ENCODE measurements around the gene DNTTIP2. TPM values are rescaled to one million over a fixed set of nuclear protein-coding genes. Genes with fewer than 3 reads are reported as not detected.

DNTTIP2 gene
- total RNA-seq, 4 donors from 2014 or later = 24.3 to 54.0 (median 26.4) TPM

DNA sequence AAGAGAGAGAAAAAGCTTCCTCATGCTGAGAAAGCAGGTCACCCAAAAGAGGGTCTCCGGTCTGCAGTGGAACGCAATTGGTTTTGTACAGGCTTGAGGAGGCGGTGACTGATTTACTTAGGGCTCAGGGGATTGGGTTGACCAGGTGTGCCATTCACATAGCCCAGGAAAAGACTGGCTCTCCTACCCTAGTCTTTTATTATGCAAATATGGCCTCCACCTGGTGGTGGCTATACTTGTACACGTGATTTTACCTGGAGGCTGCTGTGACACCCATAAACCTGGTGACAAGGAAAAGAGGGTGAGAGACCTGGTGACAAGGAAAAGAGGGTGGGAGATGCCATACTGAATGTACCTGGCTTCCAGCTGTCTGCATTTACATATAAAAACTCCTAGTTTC lies 49.9 kb downstream of the DNTTIP2 start:
- TF ChIP-seq, protein P1, sequence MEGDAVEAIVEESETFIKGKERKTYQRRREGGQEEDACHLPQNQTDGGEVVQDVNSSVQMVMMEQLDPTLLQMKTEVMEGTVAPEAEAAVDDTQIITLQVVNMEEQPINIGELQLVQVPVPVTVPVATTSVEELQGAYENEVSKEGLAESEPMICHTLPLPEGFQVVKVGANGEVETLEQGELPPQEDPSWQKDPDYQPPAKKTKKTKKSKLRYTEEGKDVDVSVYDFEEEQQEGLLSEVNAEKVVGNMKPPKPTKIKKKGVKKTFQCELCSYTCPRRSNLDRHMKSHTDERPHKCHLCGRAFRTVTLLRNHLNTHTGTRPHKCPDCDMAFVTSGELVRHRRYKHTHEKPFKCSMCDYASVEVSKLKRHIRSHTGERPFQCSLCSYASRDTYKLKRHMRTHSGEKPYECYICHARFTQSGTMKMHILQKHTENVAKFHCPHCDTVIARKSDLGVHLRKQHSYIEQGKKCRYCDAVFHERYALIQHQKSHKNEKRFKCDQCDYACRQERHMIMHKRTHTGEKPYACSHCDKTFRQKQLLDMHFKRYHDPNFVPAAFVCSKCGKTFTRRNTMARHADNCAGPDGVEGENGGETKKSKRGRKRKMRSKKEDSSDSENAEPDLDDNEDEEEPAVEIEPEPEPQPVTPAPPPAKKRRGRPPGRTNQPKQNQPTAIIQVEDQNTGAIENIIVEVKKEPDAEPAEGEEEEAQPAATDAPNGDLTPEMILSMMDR (IDR thresholded peaks at IDR 0.05; ENCODE audit: low read depth) = no peak

DNA sequence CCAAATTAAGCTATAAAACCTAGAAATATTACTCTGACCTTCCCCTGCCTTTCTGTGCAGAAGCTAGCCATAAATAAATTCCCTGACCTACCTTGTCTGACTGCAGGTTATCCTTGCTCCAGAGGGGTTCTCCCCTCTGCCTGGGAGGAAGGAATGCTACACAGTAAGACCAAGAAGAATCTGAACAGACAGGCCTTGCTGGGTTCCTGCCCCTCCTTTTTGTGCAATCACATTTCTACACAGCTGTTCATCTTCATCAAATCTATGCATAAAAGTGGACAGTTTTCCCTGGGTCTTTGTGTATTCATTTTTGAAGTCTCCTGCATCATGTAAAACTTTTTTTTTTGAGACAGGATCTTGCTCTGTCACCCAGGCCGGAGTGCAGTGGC lies 50.6 kb downstream of the DNTTIP2 start:
- TF ChIP-seq, protein P1 (IDR thresholded peaks at IDR 0.05; ENCODE audit: low read depth) = no peak

DNA sequence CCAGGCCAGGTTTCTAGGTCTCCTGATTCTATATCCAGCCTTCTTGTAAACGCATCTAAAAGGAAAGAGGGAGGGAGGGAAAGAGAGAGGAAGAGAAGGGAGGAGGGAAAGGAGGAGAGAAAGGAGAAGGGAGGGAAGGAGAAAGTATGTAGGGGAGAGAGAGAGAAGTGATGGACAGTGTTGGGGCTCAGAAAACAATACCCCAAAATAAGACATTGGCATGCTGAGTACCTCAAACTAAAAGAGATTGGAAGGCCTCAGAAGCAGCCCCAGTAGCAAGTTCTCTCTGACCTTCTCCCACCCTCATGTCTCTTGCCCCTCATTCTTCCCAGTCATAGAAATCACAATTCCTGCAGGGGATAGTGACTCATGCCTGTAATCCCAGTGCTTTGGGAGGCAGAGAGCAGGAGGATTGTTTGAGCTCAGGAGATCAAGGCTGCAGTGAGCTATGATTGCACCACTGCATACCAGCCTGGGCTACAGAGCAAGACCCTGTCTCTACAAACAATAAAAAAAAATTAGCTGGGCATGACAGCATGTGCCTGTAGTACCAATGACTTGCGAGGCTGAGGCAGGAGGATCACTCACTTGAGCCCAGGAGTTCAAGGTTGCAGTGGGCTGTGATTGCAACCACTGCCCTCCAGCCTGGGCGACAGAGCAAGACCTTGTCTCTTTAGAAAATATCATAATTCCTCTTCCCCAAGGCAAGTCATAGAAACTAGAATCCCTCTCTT lies 51.2 kb downstream of the DNTTIP2 start:
- TF ChIP-seq, protein P1 (IDR thresholded peaks at IDR 0.05; ENCODE audit: low read depth) = no peak

DNA sequence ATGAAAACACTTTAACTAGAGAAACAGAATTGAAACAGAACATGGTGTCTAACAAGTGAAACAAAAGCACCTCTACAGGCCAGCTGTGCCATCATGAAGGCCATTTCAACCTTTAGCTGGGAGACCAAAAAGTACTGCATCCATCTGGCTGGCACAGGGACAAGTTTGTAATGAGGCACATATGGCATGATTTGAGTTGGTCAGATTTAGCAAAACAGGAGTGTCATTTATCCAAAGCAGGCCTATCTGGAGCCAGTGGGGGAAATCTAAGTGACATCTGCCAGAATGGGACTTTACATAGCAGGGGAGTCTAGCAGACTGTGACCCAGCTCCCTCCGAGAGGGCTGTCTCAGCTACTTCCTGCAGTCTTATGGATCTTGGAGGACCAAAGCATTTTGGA lies 51.9 kb downstream of the DNTTIP2 start:
- TF ChIP-seq, protein P1 (IDR thresholded peaks at IDR 0.05; ENCODE audit: low read depth) = no peak

DNA sequence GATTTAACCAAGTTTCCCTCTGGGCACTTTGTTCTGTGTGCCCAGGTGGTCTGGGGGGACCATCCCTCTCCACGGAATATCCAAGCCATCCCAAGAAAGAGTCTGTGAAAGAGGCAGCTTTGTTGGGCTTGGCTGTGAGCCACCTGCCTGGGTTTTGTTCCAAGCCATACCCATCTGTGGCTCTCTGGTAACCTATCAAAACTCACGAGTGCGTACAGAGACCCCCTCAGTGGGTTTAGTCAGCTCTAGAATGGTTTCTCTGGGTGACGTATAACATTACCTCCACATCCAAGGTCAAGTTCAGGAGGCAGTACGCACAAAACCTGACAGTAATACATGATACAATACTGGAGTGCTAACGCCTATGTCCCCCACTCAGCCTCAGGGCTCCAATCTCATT lies 54.2 kb downstream of the DNTTIP2 start:
- TF ChIP-seq, protein P1 (IDR thresholded peaks at IDR 0.05; ENCODE audit: low read depth) = no peak

DNA sequence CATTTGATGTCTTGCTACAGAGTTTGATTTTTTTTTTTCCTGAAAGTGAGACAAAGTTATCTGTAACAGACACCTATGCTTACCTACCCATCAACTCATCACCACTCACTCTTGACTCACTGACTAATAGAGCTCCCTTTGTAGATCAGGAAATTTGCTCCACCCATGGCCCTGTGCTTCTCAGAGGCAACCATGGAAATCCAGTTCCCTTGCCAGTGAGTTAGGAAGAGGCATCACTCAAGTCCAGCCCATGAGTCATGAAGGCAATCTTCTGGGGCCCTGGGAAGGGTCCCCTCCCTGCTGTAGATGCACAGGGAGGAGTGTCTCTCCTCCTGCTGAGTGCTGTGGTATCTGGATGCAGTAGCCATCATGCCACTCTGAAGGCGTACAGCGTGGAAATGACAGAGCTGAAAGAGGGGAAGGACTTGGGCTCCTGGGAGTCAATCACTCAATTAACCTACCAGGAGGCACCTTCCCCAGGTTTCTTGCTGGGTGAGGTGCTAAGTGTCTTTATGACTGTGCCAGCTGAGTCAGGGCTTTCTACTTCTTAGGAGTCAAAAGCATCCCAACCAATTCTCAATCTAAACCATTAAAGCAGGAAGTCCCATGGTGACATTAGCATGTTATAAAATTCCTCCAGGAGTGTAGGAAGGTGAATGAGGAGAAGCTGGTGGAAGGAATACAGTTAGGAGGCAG lies 56.1 kb downstream of the DNTTIP2 start:
- TF ChIP-seq, protein P1 (IDR thresholded peaks at IDR 0.05; ENCODE audit: low read depth) = no peak

DNA sequence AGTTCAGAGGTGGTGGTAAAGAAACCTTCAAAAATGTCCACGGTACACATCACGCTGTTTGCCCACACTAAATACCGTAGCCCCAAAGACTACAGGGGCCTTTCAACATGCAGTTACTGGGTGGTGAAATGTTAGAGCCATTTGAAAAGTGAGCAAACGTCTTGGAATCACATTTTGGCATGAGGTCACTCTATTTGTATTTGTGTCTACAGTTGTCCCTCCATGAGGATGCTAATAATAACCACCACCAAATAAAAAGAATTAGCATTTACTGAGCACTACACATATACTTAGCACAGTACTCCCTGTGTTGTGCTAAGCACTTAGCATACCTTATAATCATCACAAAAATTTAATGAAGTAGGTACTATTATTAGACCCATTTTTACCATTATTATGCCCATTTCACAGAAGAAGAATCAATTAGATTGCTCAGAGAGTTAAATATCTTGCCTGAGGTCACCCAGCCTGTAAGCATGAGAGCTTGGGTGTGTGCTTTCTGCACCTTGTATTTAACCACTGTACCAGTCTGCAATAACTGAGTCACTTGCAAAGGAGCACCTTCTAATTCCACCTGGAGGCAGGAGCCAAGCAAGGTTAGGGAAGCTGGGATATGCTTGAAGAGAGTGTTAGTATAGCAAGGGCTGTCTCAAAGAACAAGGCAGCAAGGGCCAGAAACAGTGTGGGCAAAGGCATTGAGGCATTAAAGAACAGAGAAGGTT lies 57.4 kb downstream of the DNTTIP2 start:
- TF ChIP-seq, protein P1 (IDR thresholded peaks at IDR 0.05; ENCODE audit: low read depth) = no peak

Measured in subcutaneous adipose tissue (tissue), 4 donors.